Measurements from ENCODE around the gene ELF1.
"Not testable (repeated sequence)": the region's sequence is repeated elsewhere in the genome, so short reads cannot be mapped to it uniquely, and the experiment has no call there.

The ELF1 gene

DNA sequence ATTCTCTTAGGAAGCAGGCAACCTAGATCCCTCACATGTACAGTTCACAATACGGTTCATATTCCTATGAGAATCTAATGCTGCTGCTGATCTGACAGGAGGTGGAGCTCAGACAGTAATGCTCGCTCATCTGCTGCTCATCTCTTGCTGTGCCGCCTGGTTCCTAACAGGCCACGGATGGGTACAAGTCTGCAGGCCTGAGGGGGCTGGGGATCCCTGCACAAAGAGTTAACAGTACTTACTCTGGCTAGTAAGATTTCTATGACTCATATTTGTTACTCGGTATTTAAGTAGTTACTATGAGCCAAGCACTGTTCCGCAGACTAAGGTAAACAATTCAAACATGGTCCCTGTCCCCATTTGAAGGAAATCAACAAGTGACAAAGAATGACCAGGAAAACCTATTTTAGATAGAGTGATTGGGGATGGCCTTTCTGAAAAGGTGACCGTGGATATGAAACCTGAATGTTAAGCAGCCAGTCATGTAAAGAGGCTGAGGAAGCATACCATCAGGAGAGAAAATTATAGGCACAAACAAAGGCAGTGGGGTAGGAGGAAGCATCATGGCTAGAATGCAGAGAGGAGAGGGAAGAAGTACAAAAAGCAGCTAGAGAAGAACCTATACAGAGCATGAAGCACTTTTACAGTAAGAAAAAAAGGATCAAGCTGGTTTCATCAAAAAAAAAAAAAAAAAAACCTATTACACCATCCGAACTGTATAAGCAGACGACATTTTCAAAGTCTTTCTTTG, 21.6 kb upstream of the ELF1 start:
- DNase-seq = no peak

GRCh38 chr13:41039746-41040145, 20.6 kb upstream of the ELF1 start:
- no peak for DNase-seq

DNA sequence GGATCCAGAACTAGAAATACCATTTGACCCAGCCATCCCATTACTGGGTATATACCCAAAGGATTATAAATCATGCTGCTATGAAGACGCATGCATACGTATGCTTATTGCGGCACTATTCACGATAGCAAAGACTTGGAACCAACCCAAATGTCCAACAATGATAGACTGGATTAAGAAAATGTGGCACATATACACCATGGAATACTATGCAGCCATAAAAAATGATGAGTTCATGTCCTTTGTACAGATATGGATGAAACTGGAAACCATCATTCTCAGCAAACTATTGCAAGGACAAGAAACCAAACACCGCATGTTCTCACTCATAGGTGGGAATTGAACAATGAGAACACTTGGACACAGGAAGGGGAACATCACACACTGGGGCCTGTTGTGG, 17.4 kb upstream of the ELF1 start:
- not testable (repeated sequence) for DNase-seq

GRCh38 chr13:41034881-41035280, 15.8 kb upstream of the ELF1 start:
- no peak for DNase-seq

DNA sequence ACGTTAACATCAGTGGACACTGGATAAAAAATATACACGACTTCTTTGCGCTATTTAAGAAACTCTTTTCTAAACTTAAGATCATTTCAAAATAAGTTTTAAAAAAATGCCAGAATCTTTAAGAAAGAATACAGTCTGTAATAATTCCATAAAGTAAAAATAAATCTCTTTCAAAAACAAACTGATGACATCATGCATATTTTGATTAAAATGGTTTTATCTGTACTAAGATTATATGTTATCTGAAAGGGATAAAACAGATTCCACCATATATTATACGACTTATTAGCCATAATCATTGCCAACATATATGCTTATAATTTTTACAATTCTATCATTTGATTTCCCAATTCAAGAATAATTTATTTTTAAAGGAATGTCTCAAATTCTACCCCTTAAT, 15.3 kb upstream of the ELF1 start:
- DNase-seq = no peak

- no peak for DNase-seq
Observed at GRCh38 chr13:41032691-41033376, 13.7 kb upstream of the ELF1 start.

DNA sequence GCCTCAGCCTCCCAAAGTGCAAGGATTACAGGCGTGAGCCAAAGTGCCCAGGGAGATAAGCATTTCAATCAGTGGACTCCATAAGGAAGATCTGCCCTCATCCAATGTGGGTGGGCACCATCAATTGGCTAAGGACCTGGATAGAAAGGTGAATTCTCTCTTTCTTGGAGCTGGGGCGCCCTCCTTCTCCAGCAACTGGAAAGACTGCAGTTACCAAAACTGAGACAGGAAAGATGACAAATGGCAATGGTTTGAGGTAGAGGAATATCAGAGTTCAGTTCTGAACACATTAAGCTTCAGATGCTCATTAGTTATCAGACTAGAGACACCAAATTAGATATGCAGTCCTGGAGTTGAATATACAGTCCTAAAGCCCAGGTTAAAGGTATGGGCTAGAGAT, 10.5 kb upstream of the ELF1 start:
- DNase-seq = no peak

DNA sequence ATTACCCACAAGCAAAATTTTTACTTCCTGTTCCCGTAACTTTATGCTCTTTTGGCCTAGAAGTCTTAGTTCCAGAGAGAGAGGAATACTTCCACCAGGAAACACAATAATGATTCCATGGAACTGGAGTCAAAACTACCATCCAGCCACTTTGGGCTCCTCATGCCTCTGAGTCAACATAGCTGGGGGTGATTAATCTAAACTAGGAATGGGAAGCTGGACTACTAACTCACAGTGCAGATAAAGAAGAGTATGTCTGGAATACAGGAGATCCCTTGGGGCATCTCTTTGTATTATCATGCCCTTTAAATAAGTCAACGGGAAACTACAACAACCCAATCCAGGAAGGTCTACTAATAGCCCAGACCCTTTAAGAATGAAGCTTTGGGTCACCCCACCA, 8.9 kb upstream of the ELF1 start:
- DNase-seq = no peak

DNA sequence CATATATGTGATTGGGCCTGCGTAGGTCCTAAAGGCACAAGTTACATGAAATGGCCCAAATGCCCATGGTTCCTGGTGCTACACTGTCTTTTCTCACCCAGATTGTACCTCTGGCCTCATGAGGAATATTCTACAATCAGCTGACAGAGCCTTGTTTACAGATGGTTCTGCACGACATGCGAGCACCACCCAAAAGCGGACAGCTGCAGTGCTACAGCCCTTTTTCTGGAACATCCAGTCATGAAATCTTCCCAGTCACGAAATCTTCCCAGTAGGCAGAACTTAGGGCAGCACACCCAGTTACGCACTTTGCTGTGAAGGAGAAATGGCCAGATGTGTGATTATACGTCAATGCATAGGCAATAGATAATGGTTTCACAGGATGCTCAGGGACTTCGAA, 7.7 kb upstream of the ELF1 start:
- no peak for DNase-seq

- DNase-seq = no peak
Observed at GRCh38 chr13:41025518-41025917, 6.4 kb upstream of the ELF1 start.

DNA sequence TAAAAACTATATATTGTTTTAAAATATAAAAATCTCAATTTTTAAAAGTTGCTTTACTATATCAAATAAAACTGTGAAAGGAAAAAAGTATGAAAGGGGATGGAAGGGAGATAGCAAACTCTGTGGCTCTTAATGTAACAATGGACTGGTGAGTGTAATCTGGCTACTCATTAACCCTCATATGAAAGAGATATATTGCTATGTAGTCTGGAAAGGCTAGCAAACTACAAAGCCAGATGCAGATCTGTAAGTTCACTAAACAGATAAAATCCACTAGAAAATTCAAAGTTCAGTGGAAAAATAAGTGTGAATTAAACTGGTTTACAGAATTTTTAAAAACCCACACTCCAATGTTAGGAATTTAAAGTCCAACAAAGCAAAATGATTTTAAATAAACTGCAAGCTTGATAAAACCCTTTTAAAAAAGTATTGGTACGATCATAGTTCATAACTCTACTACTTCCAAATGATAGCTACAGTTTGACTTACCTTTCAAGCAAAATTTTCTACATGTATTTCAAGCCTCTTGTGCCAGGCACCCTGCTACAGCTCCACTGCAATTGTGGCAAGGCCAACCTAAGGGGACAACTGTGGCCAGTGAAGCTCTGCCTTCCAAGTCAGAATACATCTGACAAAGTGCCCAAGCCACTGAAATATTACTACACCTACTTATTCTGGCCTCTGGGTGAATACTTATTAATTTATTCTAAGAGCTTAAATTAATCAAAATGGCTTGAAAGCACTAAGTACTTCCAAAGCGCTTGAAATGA, 647 bp upstream of the ELF1 start:
- DNase-seq = no peak

DNA sequence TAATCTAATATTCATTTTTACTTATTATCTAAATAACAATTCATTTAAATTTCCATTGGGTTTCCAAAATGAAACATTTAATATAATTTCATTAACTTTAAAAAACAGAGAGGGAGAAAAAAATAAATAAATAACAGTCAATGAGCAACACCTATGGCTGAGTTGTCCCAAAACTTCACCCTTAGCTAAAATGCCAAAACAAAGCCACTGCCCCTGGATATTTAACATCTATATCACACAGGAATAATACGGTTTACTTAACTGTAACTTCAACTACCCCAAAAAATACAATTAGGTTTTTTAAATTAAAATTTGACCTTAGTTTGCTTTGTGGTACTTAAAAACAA, 541 bp downstream of the ELF1 start:
- DNase-seq = no peak

GRCh38 chr13:41017817-41018601, 1.1 kb downstream of the ELF1 start:
- DNase-seq = no peak

GRCh38 chr13:41017159-41017558, 2.0 kb downstream of the ELF1 start:
- DNase-seq = no peak

GRCh38 chr13:41015920-41016319, 3.2 kb downstream of the ELF1 start:
- DNase-seq = no peak

- DNase-seq = no peak
Observed at GRCh38 chr13:41013835-41014234, 5.3 kb downstream of the ELF1 start.

- DNase-seq = no peak
Observed at GRCh38 chr13:41012536-41012935, 6.6 kb downstream of the ELF1 start.

DNA sequence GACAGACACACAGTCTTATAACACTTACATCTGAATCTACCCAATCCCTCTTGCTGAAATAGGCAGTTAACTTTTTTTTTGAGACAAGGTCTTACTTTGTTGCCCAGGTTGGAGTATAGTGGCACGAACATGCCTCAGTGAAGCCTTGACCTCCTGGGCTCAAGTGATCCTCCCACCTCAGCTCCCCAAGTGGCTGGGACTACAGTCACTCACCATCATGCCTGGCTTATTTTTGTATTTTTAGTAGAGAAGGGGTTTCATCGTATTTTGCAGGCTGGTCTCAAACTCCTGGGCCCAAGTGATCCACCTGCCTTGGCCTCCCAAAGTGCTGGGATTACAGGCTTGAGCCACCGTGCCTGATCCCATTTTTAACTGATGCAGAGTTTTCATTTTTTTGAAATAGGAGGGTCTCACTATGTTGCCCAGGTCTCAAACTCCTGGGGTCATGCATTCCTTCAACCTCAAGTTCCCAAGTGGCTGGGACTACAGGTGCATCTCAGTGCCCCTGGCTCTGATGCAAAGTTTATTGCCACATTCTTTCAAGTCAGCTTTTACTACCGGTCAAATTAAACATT, 7.6 kb downstream of the ELF1 start:
- no peak for DNase-seq

DNA sequence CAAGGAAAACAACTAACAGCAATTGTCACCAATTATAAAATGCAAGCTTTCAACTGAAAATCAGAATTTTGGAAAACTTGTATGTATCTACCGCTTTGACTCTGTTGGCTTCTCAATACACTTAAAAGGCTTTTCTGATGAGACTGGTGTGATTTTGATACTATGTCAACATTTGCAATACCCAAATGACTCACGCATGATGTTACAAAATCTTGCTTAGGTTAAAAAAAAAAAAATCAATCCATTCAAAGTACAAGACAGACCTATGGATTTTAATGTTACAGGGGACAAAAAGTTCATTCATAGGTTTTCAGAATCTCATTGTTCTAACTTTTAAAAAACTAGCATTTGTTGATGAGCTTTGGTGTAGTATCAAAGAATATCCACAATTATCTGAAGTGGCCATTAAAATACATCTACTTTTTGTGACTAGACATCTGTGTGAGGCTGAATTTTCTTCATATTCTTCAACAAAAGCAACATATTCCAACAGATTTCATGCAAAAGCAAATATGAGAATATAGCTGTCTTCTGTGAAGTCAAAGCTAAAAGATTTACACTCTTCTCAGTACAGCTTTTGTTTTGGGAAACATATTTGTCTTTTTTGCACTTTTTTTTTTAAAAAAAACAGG, 10.7 kb downstream of the ELF1 start:
- DNase-seq = no peak

- DNase-seq = no peak
Observed at GRCh38 chr13:41007744-41008128, 11.4 kb downstream of the ELF1 start.

GRCh38 chr13:41006978-41007743, 12.0 kb downstream of the ELF1 start:
- no peak for DNase-seq

DNA sequence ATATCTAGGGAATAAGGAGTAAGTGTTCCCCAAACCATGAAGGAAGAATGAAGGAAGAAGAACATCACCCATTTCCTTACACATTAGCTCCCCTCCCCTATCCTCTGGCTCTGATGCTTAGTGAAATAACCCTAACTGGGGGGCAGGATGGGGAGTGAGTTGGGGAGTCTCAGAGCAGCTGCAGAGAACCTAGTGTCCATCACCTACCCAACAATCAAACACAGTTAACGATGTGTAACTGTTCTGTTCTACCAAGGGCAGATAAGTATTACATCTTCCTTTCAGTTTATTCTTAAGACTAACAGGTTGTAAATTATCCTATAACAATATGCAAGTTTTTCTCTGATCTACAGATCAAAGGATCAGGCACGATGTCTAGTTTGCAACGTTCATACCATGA, 12.8 kb downstream of the ELF1 start:
- DNase-seq = no peak

Measured in NCI-H1436 treated with DMSO at 0.1 percent for 48 hours (cell line).